Neural crest cell (in vitro differentiated cells): ENCODE data around the gene CCL4L2. TPM values are rescaled to one million over a fixed set of nuclear protein-coding genes. Genes with fewer than 3 reads are reported as not detected.
"Not testable (repeated sequence)": the region's sequence is repeated elsewhere in the genome, so short reads cannot be mapped to it uniquely, and the experiment has no call there.

ENCODE experiments used
- DNase-seq: peaks from one replicate; pipeline ENCODE4 v3.0.0; 2021; ENCODE audit warnings: low read depth, mixed read lengths, low spot score
- H3K27ac Mint-ChIP-seq: one replicate; pipeline ENCODE4 v1.8.0; 2021; ENCODE audit warnings: mild to moderate bottlenecking, mixed read lengths; ENCODE audit not compliant: unreplicated experiment
- H3K27me3 Mint-ChIP-seq: 2 replicates; pipeline ENCODE4 v1.8.0; 2021; ENCODE audit warnings: low read depth, mild to moderate bottlenecking, mixed read lengths
- H3K36me3 Mint-ChIP-seq: 2 replicates; pipeline ENCODE4 v1.8.0; 2021; ENCODE audit warnings: low read depth, mild to moderate bottlenecking, mixed read lengths
- H3K4me1 Mint-ChIP-seq: 2 replicates; pipeline ENCODE4 v1.8.0; 2021; ENCODE audit warnings: mixed read lengths
- H3K4me3 Mint-ChIP-seq: one replicate; pipeline ENCODE4 v1.8.0; 2021; ENCODE audit warnings: mild to moderate bottlenecking, mixed read lengths
- H3K9me3 Mint-ChIP-seq: 2 replicates; pipeline ENCODE4 v1.8.0; 2021; ENCODE audit warnings: mixed read lengths
- CTCF ChIP-seq: fragments of 200-600 bp; sonication (generic); conservative IDR thresholded peaks from 2 replicates; pipeline ENCODE4 v1.5.0; 2021; ENCODE audit warnings: antibody characterized with exemption, mild to moderate bottlenecking
- total RNA-seq: library from RNA; stranded (reverse); gene quantifications from 2 replicates; pipeline ENCODE4 v1.2.1, GENCODE V29; 2021

The CCL4L2 gene
- total RNA-seq, 1 donor from 2014 or later: not detected

- Mint-ChIP-seq H3K9me3 (no peaks in the 10 kb centered on the region), H3K36me3 (no peaks in the 10 kb centered on the region), H3K4me1 (peaks cover 10% of the 10 kb centered on the region), H3K4me3 (no peak overlapping the region), H3K27ac (no peak overlapping the region), H3K27me3 (peaks cover 10% of the 10 kb centered on the region)
- no peak for TF ChIP-seq CTCF
- DNase-seq: no peak
Observed at GRCh38 chr17:36198831-36199465, 11.9 kb upstream of the CCL4L2 start.

GRCh38 chr17:36201102-36201501, 9.8 kb upstream of the CCL4L2 start:
- H3K27me3 Mint-ChIP-seq, H3K4me3 Mint-ChIP-seq, H3K36me3 Mint-ChIP-seq, H3K4me1 Mint-ChIP-seq, DNase-seq, H3K9me3 Mint-ChIP-seq, H3K27ac Mint-ChIP-seq: not testable (repeated sequence)

GRCh38 chr17:36201506-36201905, 9.4 kb upstream of the CCL4L2 start:
- H3K27ac Mint-ChIP-seq, H3K4me3 Mint-ChIP-seq, DNase-seq, H3K9me3 Mint-ChIP-seq, H3K27me3 Mint-ChIP-seq, H3K36me3 Mint-ChIP-seq, H3K4me1 Mint-ChIP-seq: not testable (repeated sequence)

GRCh38 chr17:36203335-36203734, 7.5 kb upstream of the CCL4L2 start:
- H3K4me1 Mint-ChIP-seq: peaks cover 4% of the 10 kb centered on the region
- H3K9me3 Mint-ChIP-seq: no peaks in the 10 kb centered on the region
- H3K27me3 Mint-ChIP-seq: peaks cover 5% of the 10 kb centered on the region
- no peak for TF ChIP-seq CTCF
- no peak overlapping the region for H3K4me3 Mint-ChIP-seq
- no peak overlapping the region for H3K27ac Mint-ChIP-seq
- no peaks in the 10 kb centered on the region for H3K36me3 Mint-ChIP-seq
- no peak for DNase-seq

DNA sequence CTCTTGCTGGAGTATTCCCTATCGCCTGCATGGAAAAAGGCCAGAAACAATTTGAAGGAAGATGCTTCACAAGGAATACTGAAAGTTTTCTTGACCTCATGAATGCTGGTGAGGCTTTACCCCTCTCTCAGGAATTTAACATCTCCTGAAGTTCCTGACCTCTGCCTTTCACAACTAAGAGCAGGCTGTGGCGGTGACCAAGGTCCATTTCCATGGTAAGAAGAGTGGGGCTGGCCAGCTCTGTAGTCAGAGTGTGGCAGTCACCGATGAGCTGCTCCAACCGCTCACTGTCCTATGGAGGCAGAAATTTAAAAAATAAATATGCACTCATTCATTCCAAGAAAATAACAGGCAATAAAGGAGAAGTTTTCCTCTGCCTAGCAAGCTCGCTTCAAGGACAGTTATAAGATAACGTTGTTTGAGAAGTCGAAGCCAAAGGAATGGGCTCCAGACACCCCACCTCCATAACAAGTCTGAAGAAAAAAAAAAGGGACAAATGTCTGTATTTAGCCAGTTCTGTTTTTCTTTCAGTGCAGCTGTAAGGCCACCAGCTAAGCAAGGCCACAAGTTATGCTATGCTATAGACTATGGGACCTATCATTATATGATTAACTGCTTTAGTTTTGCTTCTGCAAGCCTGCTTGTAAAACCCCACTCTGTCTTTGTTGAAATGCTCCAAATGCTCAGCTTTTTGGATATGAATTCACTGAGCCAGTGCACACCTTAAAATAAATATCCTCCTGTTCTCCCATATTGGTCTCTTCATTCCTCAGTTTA, 6.0 kb upstream of the CCL4L2 start:
- no peak overlapping the region for H3K4me3 Mint-ChIP-seq
- H3K27me3 Mint-ChIP-seq: peaks cover 2% of the 10 kb centered on the region
- H3K27ac Mint-ChIP-seq: no peak overlapping the region
- TF ChIP-seq CTCF: no peak
- H3K36me3 Mint-ChIP-seq: no peaks in the 10 kb centered on the region
- no peaks in the 10 kb centered on the region for H3K9me3 Mint-ChIP-seq
- peaks cover 4% of the 10 kb centered on the region for H3K4me1 Mint-ChIP-seq
- no peak for DNase-seq

DNA sequence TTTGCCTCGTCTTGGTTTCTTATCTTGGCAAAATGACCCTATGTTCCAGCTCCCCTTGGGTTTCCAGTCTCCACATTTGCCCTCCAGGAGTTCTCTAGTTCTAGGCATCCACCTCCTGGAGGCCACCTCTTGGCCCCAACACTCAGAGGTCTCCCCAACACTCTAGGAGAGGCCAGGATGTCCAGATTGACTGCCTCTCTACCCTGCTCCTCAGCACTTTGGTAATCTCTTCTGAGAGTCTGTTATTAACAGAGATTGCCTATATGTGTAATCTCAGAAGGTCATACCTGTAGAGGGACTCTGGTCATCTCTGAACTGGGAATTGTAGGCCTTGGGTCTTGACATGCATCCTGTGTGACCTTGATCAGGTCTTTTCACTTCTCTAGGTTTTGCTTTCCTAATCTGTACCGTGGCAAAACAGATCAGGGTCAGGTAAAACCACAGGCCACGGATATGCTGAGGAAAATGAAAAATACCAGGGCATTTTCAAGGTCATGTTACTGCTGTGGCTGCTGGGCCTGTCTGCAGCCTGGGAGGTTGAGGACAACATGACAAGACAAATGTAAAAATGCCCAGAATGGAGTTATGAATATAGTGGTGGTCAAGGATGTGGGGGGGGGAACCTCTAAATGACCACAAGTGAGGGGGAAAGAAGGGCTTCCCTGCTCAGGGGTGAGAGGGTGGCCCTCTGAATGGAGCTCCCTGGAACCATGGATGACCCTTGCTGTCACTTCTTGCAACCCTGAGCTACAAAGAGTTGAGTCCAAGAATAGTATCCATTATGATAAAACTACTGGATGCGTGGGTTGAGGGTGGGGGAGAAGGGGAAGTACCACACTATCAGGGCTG, 5.0 kb upstream of the CCL4L2 start:
- TF ChIP-seq CTCF: no peak
- peaks cover 2% of the 10 kb centered on the region for H3K27me3 Mint-ChIP-seq
- no peak overlapping the region for H3K4me3 Mint-ChIP-seq
- H3K9me3 Mint-ChIP-seq: no peaks in the 10 kb centered on the region
- no peak overlapping the region for H3K27ac Mint-ChIP-seq
- H3K36me3 Mint-ChIP-seq: no peaks in the 10 kb centered on the region
- peaks cover 4% of the 10 kb centered on the region for H3K4me1 Mint-ChIP-seq
- no peak for DNase-seq

GRCh38 chr17:36206486-36206821, 4.4 kb upstream of the CCL4L2 start:
- not testable (repeated sequence) for H3K4me3 Mint-ChIP-seq, H3K4me1 Mint-ChIP-seq, H3K27me3 Mint-ChIP-seq, H3K27ac Mint-ChIP-seq, H3K9me3 Mint-ChIP-seq, DNase-seq, H3K36me3 Mint-ChIP-seq

GRCh38 chr17:36207383-36207782, 3.5 kb upstream of the CCL4L2 start:
- DNase-seq, H3K4me3 Mint-ChIP-seq, H3K9me3 Mint-ChIP-seq, H3K27me3 Mint-ChIP-seq, H3K36me3 Mint-ChIP-seq, H3K27ac Mint-ChIP-seq: not testable (repeated sequence)
- peaks cover 14% of the 10 kb centered on the region for H3K4me1 Mint-ChIP-seq
